ENCODE results near the gene KCNJ18.
"Not testable (repeated sequence)": the region's sequence is repeated elsewhere in the genome, so short reads cannot be mapped to it uniquely, and the experiment has no call there.

The KCNJ18 gene

DNA sequence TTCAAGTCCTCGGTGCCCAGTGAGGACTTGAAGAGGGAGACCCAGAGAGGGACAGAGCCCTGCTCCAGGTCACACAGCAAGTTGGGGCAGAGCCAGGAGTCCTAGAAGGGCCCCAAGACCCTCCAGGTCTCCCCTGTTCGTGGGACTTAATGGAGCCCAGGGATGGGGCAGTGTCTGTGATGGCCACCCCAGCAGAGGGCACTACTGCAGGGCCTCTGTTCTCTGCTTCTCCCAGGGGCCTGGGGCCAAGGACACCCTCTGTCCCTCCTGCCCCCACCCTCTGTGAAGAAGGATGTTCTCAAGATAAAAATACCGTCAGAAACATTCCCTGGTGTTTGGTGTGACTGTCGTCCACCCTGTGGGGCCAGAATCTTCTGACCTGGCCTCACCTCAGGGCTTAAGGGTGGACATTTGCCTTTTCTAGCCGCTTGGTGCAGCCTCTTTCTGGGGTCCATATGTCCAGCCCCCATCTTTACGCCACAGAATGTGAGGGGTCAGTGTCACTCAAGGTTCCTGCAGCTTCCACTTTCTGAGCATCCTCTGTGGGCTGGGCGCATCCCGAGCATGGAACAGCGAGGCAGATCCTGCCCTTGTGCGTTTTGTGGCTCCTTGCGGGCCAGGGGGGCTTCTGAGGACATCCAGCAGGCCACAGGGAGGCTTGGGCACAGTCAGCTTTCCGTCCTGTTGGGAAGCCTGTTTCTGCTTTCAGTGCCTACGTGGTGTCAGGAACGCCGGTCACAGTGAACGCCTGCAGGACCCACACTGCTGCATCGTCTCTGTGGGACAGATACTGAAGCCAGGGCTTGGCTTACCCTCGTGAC, at the start of gene KCNJ18:
TSS of gene KCNJ18 (plus strand) at position 641 of the 821 bp plus-strand sequence. CDS start 10,264 bp downstream, outside the sequence.
- H3K27ac ChIP-seq (ENCODE audit: low read depth, low read length); H3K36me3 ChIP-seq (ENCODE audit: control insufficient read depth, insufficient read depth, low read length); H3K27me3 ChIP-seq (ENCODE audit: control insufficient read depth, insufficient read depth, low read length); H3K9ac ChIP-seq (ENCODE audit: low read length); H3K4me3 ChIP-seq (ENCODE audit: low read length); H3K4me1 ChIP-seq (ENCODE audit: control insufficient read depth, insufficient read depth, low read length): not testable (repeated sequence)

DNA sequence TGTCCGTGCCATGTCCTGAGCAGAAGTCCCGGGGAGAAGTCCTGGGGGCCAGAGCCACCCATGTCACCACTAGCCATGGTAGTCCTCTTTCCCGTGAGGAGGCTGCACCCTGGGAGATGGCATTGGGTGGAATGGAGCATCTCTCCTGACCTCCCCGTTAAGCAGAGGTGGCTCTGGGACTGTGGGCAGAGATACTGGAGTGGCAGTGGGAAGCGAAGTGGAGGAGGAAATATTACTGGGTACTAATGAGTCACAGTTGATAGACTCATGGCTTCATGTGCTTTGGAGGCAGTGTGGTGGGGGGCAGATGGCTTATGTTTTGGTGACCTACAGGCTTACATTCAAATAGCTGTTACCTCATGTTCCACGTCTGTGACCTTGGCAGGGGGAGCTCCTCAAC, 44.2 kb upstream of the KCNJ18 start:
- H3K4me1 ChIP-seq (ENCODE audit: control insufficient read depth, insufficient read depth, low read length); H3K4me3 ChIP-seq (ENCODE audit: low read length); H3K9ac ChIP-seq (ENCODE audit: low read length); H3K27ac ChIP-seq (ENCODE audit: low read depth, low read length); H3K36me3 ChIP-seq (ENCODE audit: control insufficient read depth, insufficient read depth, low read length); H3K27me3 ChIP-seq (ENCODE audit: control insufficient read depth, insufficient read depth, low read length): not testable (repeated sequence)

- not testable (repeated sequence) for H3K27me3 ChIP-seq (ENCODE audit: control insufficient read depth, insufficient read depth, low read length); H3K4me1 ChIP-seq (ENCODE audit: control insufficient read depth, insufficient read depth, low read length); H3K4me3 ChIP-seq (ENCODE audit: low read length); H3K9ac ChIP-seq (ENCODE audit: low read length); H3K27ac ChIP-seq (ENCODE audit: low read depth, low read length); H3K36me3 ChIP-seq (ENCODE audit: control insufficient read depth, insufficient read depth, low read length)
Measured at GRCh38 chr17:21650043-21650442, 42.3 kb upstream of the KCNJ18 start.

GRCh38 chr17:21652049-21652448, 40.3 kb upstream of the KCNJ18 start:
- H3K4me3 ChIP-seq (ENCODE audit: low read length); H3K4me1 ChIP-seq (ENCODE audit: control insufficient read depth, insufficient read depth, low read length); H3K9ac ChIP-seq (ENCODE audit: low read length); H3K27ac ChIP-seq (ENCODE audit: low read depth, low read length); H3K36me3 ChIP-seq (ENCODE audit: control insufficient read depth, insufficient read depth, low read length); H3K27me3 ChIP-seq (ENCODE audit: control insufficient read depth, insufficient read depth, low read length): not testable (repeated sequence)

GRCh38 chr17:21653211-21653610, 39.1 kb upstream of the KCNJ18 start:
- H3K4me3 ChIP-seq (ENCODE audit: low read length); H3K4me1 ChIP-seq (ENCODE audit: control insufficient read depth, insufficient read depth, low read length); H3K9ac ChIP-seq (ENCODE audit: low read length): not testable (repeated sequence)

GRCh38 chr17:21656518-21657309, 35.6 kb upstream of the KCNJ18 start:
- not testable (repeated sequence) for H3K4me1 ChIP-seq (ENCODE audit: control insufficient read depth, insufficient read depth, low read length); H3K9ac ChIP-seq (ENCODE audit: low read length); H3K27me3 ChIP-seq (ENCODE audit: control insufficient read depth, insufficient read depth, low read length); H3K4me3 ChIP-seq (ENCODE audit: low read length); H3K36me3 ChIP-seq (ENCODE audit: control insufficient read depth, insufficient read depth, low read length); H3K27ac ChIP-seq (ENCODE audit: low read depth, low read length)

More at GRCh38 chr17:21653211-21653610, 39.1 kb upstream of the KCNJ18 start:
- not testable (repeated sequence) for H3K27ac ChIP-seq (ENCODE audit: low read depth, low read length); H3K27me3 ChIP-seq (ENCODE audit: control insufficient read depth, insufficient read depth, low read length); H3K36me3 ChIP-seq (ENCODE audit: control insufficient read depth, insufficient read depth, low read length)

DNA sequence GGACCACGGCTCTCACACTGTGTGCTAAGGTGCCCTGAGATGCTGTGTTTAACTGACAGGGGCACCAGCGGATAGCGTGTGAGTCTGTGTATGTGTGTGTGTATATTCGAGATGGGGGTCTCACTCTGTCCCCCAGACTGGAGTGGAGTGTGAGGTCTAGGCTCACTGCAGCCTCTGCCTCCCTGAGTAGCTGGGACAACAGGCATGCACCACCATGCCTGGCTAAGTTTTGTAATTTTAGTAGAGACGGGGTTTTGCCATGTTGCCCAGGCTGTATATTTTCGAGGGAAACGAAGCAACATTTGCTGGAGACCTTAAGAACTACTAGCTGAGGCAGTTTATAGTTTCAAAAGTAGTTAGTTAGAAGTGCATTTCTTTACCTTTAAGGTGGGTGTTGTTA, 32.7 kb upstream of the KCNJ18 start:
- not testable (repeated sequence) for H3K27ac ChIP-seq (ENCODE audit: low read depth, low read length); H3K36me3 ChIP-seq (ENCODE audit: control insufficient read depth, insufficient read depth, low read length); H3K27me3 ChIP-seq (ENCODE audit: control insufficient read depth, insufficient read depth, low read length); H3K4me3 ChIP-seq (ENCODE audit: low read length); H3K4me1 ChIP-seq (ENCODE audit: control insufficient read depth, insufficient read depth, low read length); H3K9ac ChIP-seq (ENCODE audit: low read length)

- H3K4me3 ChIP-seq (ENCODE audit: low read length); H3K27ac ChIP-seq (ENCODE audit: low read depth, low read length); H3K36me3 ChIP-seq (ENCODE audit: control insufficient read depth, insufficient read depth, low read length); H3K4me1 ChIP-seq (ENCODE audit: control insufficient read depth, insufficient read depth, low read length); H3K9ac ChIP-seq (ENCODE audit: low read length); H3K27me3 ChIP-seq (ENCODE audit: control insufficient read depth, insufficient read depth, low read length): not testable (repeated sequence)
Measured at GRCh38 chr17:21661455-21661854, 30.9 kb upstream of the KCNJ18 start.

DNA sequence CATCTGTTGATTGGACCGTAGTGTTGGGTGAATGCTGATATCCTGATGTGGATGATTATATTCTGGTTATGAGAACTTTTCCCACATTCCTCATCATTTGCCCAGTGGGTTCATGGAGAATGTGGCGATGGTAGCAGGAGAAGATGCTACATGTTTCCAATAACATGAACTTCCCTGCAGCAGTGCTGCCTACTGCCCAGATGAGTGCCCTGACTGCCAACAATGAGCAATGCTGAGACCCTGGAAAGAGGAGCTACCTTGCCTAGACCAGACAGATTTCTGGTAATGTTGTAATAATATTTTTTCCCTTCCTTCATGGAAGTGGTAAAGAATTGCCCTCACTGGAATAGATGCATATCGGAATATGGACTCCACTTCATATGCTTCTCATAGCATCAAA, 29.2 kb upstream of the KCNJ18 start:
- H3K4me3 ChIP-seq (ENCODE audit: low read length); H3K36me3 ChIP-seq (ENCODE audit: control insufficient read depth, insufficient read depth, low read length); H3K9ac ChIP-seq (ENCODE audit: low read length); H3K4me1 ChIP-seq (ENCODE audit: control insufficient read depth, insufficient read depth, low read length); H3K27me3 ChIP-seq (ENCODE audit: control insufficient read depth, insufficient read depth, low read length); H3K27ac ChIP-seq (ENCODE audit: low read depth, low read length): not testable (repeated sequence)

GRCh38 chr17:21663614-21664474, 28.5 kb upstream of the KCNJ18 start:
- H3K4me1 ChIP-seq (ENCODE audit: control insufficient read depth, insufficient read depth, low read length); H3K9ac ChIP-seq (ENCODE audit: low read length); H3K27me3 ChIP-seq (ENCODE audit: control insufficient read depth, insufficient read depth, low read length); H3K4me3 ChIP-seq (ENCODE audit: low read length); H3K36me3 ChIP-seq (ENCODE audit: control insufficient read depth, insufficient read depth, low read length); H3K27ac ChIP-seq (ENCODE audit: low read depth, low read length): not testable (repeated sequence)

GRCh38 chr17:21665171-21665570, 27.2 kb upstream of the KCNJ18 start:
- not testable (repeated sequence) for H3K27ac ChIP-seq (ENCODE audit: low read depth, low read length); H3K4me1 ChIP-seq (ENCODE audit: control insufficient read depth, insufficient read depth, low read length); H3K36me3 ChIP-seq (ENCODE audit: control insufficient read depth, insufficient read depth, low read length); H3K27me3 ChIP-seq (ENCODE audit: control insufficient read depth, insufficient read depth, low read length); H3K4me3 ChIP-seq (ENCODE audit: low read length); H3K9ac ChIP-seq (ENCODE audit: low read length)

DNA sequence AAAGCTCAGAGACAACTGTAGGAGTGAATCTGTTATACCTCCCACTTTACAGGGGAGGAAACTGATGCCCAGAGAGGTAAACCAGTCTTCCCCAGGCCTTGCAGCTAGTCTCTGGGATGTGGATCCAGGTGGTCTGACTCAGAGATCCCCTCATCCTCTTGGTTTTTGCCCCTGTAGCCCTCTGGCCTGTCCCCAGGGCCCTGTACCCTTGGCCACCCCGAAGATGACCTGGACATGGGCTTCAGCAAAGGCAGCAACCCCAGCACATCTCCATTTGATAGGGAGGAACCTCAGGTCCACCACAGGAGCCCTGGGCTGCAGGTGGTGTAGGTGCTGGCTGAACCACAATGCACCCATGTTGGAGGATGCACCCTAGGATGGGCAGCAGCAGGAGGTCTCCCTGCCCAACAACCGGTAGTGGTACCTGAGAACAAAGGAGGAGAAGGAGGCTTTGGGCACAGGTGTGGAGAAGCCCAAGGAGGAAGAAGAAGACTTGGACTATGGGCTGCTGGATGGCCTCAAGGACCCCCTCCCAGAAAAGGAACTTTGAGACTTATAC, 26.3 kb upstream of the KCNJ18 start:
- H3K36me3 ChIP-seq (ENCODE audit: control insufficient read depth, insufficient read depth, low read length); H3K9ac ChIP-seq (ENCODE audit: low read length); H3K27me3 ChIP-seq (ENCODE audit: control insufficient read depth, insufficient read depth, low read length); H3K27ac ChIP-seq (ENCODE audit: low read depth, low read length); H3K4me1 ChIP-seq (ENCODE audit: control insufficient read depth, insufficient read depth, low read length); H3K4me3 ChIP-seq (ENCODE audit: low read length): not testable (repeated sequence)
